ENCODE results near the gene PATJ. TPM values are rescaled to one million over a fixed set of nuclear protein-coding genes. Genes with fewer than 3 reads are reported as not detected.
"Not testable (repeated sequence)": the region's sequence is repeated elsewhere in the genome, so short reads cannot be mapped to it uniquely, and the experiment has no call there.

PATJ gene
- total RNA-seq, 2 donors from 2014 or later = 42.7 to 67.5 TPM

DNA sequence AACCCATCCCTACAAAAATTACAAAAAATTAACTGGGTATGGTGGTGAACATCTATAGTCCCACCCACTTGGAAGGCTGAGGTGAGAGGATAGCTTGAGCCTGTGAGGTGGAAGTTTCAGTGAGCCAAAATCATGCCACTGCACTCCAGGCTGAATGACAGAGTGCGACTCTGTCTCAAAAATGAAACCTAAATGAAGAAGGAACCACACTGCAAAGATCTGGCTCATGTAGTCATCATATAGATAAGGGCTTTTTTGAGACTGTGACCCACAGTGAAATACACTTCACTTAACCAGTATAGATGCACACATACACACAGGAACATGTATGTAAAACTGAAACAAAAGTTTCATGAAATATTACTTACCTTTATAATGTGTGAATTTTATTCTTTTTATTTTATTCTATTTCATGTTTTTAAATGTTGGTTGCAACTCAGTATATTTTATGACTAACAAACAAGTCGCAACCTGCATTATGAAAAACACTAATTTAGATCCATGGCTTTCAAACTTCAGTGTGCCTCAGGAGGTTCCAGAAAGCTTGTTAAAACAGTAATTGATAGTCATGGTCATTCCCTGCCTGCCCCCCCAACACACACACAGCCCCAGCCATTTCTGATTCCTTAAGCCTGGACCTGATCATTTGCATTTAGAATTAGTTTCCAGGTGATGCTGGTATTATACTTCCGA is 189.5 kb downstream of the PATJ start:
- Histone ChIP-seq H3K36me3 (no peaks in the 10 kb centered on the region), H3K27ac (no peak overlapping the region), H3K4me3 (no peak overlapping the region), H3K4me1 (replicated peaks) (no peaks in the 10 kb centered on the region), H3K9me3 (no peaks in the 10 kb centered on the region), H3K27me3 (replicated peaks; ENCODE audit: insufficient read depth) (no peaks in the 10 kb centered on the region)
- intact Hi-C loops (cut with DNase I) = no loop called here
- 93% methylated on average over 3 of the region's 3 CpGs for WGBS
- TF ChIP-seq CTCF (IDR thresholded peaks at IDR 0.05) (no peak), POLR2AphosphoS5 (IDR thresholded peaks at IDR 0.05) (no peak), POLR2A (IDR thresholded peaks at IDR 0.05) (no peak)
- DNase-seq (ENCODE audit: low spot score) = no peak

- TF ChIP-seq POLR2AphosphoS5 (IDR thresholded peaks at IDR 0.05) (no peak), CTCF (IDR thresholded peaks at IDR 0.05) (no peak), POLR2A (IDR thresholded peaks at IDR 0.05) (no peak)
- H3K4me3 ChIP-seq = no peak overlapping the region
- intact Hi-C loops (cut with DNase I) = no loop called here
- H3K4me1 ChIP-seq (replicated peaks) = no peaks in the 10 kb centered on the region
- H3K9me3 ChIP-seq = no peaks in the 10 kb centered on the region
- WGBS = 94% methylated on average over 3 of the region's 3 CpGs
- no peaks in the 10 kb centered on the region for H3K27me3 ChIP-seq (replicated peaks; ENCODE audit: insufficient read depth)
- no peaks in the 10 kb centered on the region for H3K36me3 ChIP-seq
- H3K27ac ChIP-seq = no peak overlapping the region
- no peak for DNase-seq (ENCODE audit: low spot score)
Measured at GRCh38 chr1:61935516-61935915, 193.2 kb downstream of the PATJ start.

DNA sequence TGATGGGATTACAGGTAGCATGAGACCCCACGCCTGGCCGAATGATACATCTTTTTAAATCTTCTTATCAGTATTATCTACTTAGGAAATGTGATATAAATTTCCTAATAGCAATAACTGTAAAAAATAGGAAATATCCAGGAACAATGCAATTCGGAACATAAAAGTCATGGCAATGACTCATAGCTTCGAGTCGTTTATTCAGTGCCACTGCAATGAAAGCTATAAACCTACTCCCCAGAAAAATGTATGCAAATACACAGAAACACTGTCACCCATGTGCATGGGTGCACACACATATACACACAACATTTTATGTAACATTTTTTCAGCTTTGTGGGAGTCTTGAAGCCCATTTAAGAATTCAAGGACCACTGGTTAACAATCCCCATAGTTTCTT is 194.6 kb downstream of the PATJ start:
- intact Hi-C loops (cut with DNase I) = no loop called here

GRCh38 chr1:61941794-61942193 is 199.5 kb downstream of the PATJ start:
- H3K27me3 ChIP-seq (replicated peaks; ENCODE audit: insufficient read depth) = no peaks in the 10 kb centered on the region
- H3K4me1 ChIP-seq (replicated peaks) = no peaks in the 10 kb centered on the region
- no peak overlapping the region for H3K27ac ChIP-seq
- TF ChIP-seq CTCF (IDR thresholded peaks at IDR 0.05) = no peak
- DNase-seq (ENCODE audit: low spot score) = no peak
- no peak overlapping the region for H3K4me3 ChIP-seq
- no peaks in the 10 kb centered on the region for H3K36me3 ChIP-seq
- no peaks in the 10 kb centered on the region for H3K9me3 ChIP-seq
- intact Hi-C loops (cut with DNase I) = no loop called here

More for the DNA sequence above, 194.6 kb downstream of the PATJ start:
- TF ChIP-seq POLR2AphosphoS5 (IDR thresholded peaks at IDR 0.05) (no peak), POLR2A (IDR thresholded peaks at IDR 0.05) (no peak), CTCF (IDR thresholded peaks at IDR 0.05) (no peak)
- no peak overlapping the region for H3K27ac ChIP-seq
- H3K9me3 ChIP-seq = no peaks in the 10 kb centered on the region
- 58% methylated on average over 5 of the region's 5 CpGs for WGBS
- no peaks in the 10 kb centered on the region for H3K36me3 ChIP-seq
- no peaks in the 10 kb centered on the region for H3K4me1 ChIP-seq (replicated peaks)
- H3K27me3 ChIP-seq (replicated peaks; ENCODE audit: insufficient read depth) = no peaks in the 10 kb centered on the region
- H3K4me3 ChIP-seq = no peak overlapping the region
- DNase-seq (ENCODE audit: low spot score) = no peak

DNA sequence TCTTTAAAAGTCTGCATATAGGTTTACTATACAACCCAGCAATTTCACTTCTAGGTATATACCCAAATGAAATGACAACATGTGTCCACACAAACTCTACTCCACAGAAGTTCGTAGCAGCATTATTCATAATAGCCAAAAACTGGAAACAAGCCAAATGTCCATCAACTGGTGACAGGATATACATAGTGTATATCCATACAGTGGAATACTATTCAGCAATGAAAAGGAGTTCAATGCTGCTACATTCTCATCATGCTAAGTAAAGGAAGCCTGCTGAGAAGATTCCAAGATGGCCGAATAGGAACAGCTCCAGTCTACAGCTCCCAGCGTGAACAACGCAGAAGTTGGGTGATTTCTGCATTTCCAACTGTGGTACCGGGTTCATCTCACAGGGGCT is 200.6 kb downstream of the PATJ start:
- no peaks in the 10 kb centered on the region for H3K9me3 ChIP-seq
- DNase-seq (ENCODE audit: low spot score) = no peak
- WGBS = over 99% methylated on average over 5 of the region's 5 CpGs
- no peaks in the 10 kb centered on the region for H3K36me3 ChIP-seq
- no peaks in the 10 kb centered on the region for H3K27me3 ChIP-seq (replicated peaks; ENCODE audit: insufficient read depth)
- no peaks in the 10 kb centered on the region for H3K4me1 ChIP-seq (replicated peaks)
- H3K4me3 ChIP-seq = no peak overlapping the region
- H3K27ac ChIP-seq = no peak overlapping the region
- intact Hi-C loops (cut with DNase I) = no loop called here
- TF ChIP-seq POLR2AphosphoS5 (IDR thresholded peaks at IDR 0.05) = no peak
- TF ChIP-seq CTCF (IDR thresholded peaks at IDR 0.05) = no peak
- TF ChIP-seq POLR2A (IDR thresholded peaks at IDR 0.05) = no peak

DNA sequence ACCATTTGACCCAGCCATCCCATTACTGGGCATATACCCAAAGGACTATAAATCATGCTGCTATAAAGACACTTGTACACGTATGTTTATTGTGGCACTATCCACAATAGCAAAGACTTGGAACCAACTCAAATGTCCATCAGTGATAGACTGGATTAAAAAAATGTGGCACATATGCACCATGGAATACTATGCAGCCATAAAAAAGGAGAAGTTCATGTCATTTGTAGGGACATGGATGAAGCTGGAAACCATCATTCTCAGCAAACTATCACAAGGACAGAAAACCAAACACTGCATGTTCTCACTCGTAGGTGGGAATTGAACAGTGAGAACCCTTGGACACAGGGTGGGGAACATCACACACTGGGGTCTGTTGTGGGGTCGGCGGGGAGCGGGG is 206.4 kb downstream of the PATJ start:
- not testable (repeated sequence) for H3K4me1 ChIP-seq (replicated peaks)

More for the DNA sequence above, 206.4 kb downstream of the PATJ start:
- WGBS = 58% methylated on average over 5 of the region's 5 CpGs
- H3K27ac ChIP-seq; intact Hi-C loops (cut with DNase I); DNase-seq (ENCODE audit: low spot score); H3K27me3 ChIP-seq (replicated peaks; ENCODE audit: insufficient read depth); H3K4me3 ChIP-seq; H3K36me3 ChIP-seq; H3K9me3 ChIP-seq: not testable (repeated sequence)
